Measurements from ENCODE around the gene UTP25. TPM values are rescaled to one million over a fixed set of nuclear protein-coding genes. Genes with fewer than 3 reads are reported as not detected.
A peak's percentile ranks its signal among the peaks of the same experiment; 100 is the strongest.

The UTP25 gene
- total RNA-seq, 1 donor from 2014 or later, result 9.1 TPM

GRCh38 chr1:209805341-209805781 is 22.4 kb upstream of the UTP25 start:
- no peak for DNase-seq (ENCODE audit: extremely low read depth, low read depth, low spot score)

- DNase-seq (ENCODE audit: extremely low read depth, low read depth, low spot score), result peak; percentile 41
Observed at GRCh38 chr1:209805875-209806760, 21.7 kb upstream of the UTP25 start, which contains the start of gene IRF6. Gene IRF6, minus strand, starts transcription at chr1:209806142. Its CDS starts 4,729 bp downstream, at chr1:209801413.

- no peak for DNase-seq (ENCODE audit: extremely low read depth, low read depth, low spot score)
Observed at GRCh38 chr1:209807509-209807908, 20.3 kb upstream of the UTP25 start.

GRCh38 chr1:209808059-209808581 is 19.7 kb upstream of the UTP25 start:
- DNase-seq (ENCODE audit: extremely low read depth, low read depth, low spot score), result peak; percentile 76

- DNase-seq (ENCODE audit: extremely low read depth, low read depth, low spot score), result no peak
Observed at GRCh38 chr1:209809611-209810010, 18.2 kb upstream of the UTP25 start.

GRCh38 chr1:209810783-209811182 is 17.0 kb upstream of the UTP25 start:
- no peak for DNase-seq (ENCODE audit: extremely low read depth, low read depth, low spot score)

- DNase-seq (ENCODE audit: extremely low read depth, low read depth, low spot score), result no peak
Observed at GRCh38 chr1:209813902-209814301, 13.9 kb upstream of the UTP25 start.

- DNase-seq (ENCODE audit: extremely low read depth, low read depth, low spot score), result no peak
Observed at GRCh38 chr1:209815490-209815889, 12.3 kb upstream of the UTP25 start.

GRCh38 chr1:209815931-209816341 is 11.8 kb upstream of the UTP25 start:
- no peak for DNase-seq (ENCODE audit: extremely low read depth, low read depth, low spot score)

- no peak for DNase-seq (ENCODE audit: extremely low read depth, low read depth, low spot score)
Observed at GRCh38 chr1:209816923-209817322, 10.8 kb upstream of the UTP25 start.

- no peak for DNase-seq (ENCODE audit: extremely low read depth, low read depth, low spot score)
Observed at GRCh38 chr1:209817691-209818090, 10.1 kb upstream of the UTP25 start.

GRCh38 chr1:209819058-209819457 is 8.7 kb upstream of the UTP25 start:
- DNase-seq (ENCODE audit: extremely low read depth, low read depth, low spot score), result no peak

- DNase-seq (ENCODE audit: extremely low read depth, low read depth, low spot score), result no peak
Observed at GRCh38 chr1:209820986-209821385, 6.8 kb upstream of the UTP25 start.

- DNase-seq (ENCODE audit: extremely low read depth, low read depth, low spot score), result no peak
Observed at GRCh38 chr1:209822706-209823105, 5.1 kb upstream of the UTP25 start.

GRCh38 chr1:209823143-209824041 is 4.4 kb upstream of the UTP25 start:
- DNase-seq (ENCODE audit: extremely low read depth, low read depth, low spot score), result peak; percentile 94

- no peak for DNase-seq (ENCODE audit: extremely low read depth, low read depth, low spot score)
Observed at GRCh38 chr1:209825591-209826434, 2.0 kb upstream of the UTP25 start.

- no peak for DNase-seq (ENCODE audit: extremely low read depth, low read depth, low spot score)
Observed at GRCh38 chr1:209829716-209830115, 1.9 kb downstream of the UTP25 start.

GRCh38 chr1:209830722-209831121 is 3.0 kb downstream of the UTP25 start:
- no peak for DNase-seq (ENCODE audit: extremely low read depth, low read depth, low spot score)

- DNase-seq (ENCODE audit: extremely low read depth, low read depth, low spot score), result no peak
Observed at GRCh38 chr1:209831615-209832014, 3.8 kb downstream of the UTP25 start.

- DNase-seq (ENCODE audit: extremely low read depth, low read depth, low spot score), result no peak
Observed at GRCh38 chr1:209835782-209836298, 8.1 kb downstream of the UTP25 start.
